ENCODE data around the gene DENND2C. TPM values are rescaled to one million over a fixed set of nuclear protein-coding genes. Genes with fewer than 3 reads are reported as not detected.
A peak's percentile ranks its signal among the peaks of the same experiment; 100 is the strongest.

The DENND2C gene
- total RNA-seq, 1 experiment from 2014 or later: 0.70 TPM

DNA sequence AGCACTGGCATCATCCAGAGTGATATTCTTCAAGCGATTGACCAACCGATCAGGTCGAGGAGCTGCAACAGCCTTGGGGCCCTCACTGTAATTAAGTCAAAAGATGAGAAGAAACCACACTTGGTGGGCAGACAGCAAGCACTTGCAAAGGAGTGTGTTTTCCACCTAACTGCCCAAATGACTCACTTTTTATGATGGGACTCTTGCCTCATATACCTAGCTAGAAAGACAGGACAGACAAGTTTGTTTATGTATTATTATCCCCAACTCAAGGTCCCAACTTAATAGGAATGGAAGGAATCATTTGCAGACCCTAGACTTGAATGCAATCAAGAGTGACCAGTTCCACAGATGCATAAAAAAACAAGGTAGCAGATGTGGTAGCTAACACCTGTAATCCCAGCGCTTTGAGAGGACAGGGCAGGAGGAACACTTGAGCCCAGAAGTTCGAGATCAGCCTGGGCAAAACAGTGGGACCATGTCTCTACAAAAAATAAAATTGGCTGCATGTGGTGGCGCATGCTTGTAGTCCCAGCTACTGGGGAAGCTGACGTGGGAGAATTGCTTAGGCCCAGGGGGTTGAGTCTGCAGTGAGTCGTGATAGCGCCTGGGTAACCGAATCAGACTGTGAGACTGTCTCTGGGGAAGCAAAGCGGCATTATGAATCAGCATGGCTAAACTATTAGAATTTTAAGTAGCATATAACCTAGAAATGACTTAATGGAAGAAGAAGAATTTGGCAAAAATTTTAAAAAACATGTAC lies 49.0 kb upstream of the DENND2C start:
- no TSS peak for BruUV-seq (replicated peaks)
- no peaks in the 10 kb centered on the region for H3K9me3 ChIP-seq (ENCODE audit: insufficient read depth, low read depth)
- H3K27me3 ChIP-seq (ENCODE audit: insufficient read depth, low read depth): no peaks in the 10 kb centered on the region
- intact Hi-C loops (cut with micrococcal nuclease; ENCODE audit: unreplicated experiment): no loop called here
- peaks cover 57% of the 10 kb centered on the region for H3K36me3 ChIP-seq (ENCODE audit: low read depth)
- H3K4me3 ChIP-seq: no peak overlapping the region
- peaks cover 16% of the 10 kb centered on the region for H4K20me1 ChIP-seq (ENCODE audit: insufficient read depth)
- peak in 1 of 2 experiments; percentile 85 for DNase-seq
- H2AFZ ChIP-seq: no peak overlapping the region
- H3F3A ChIP-seq (ENCODE audit: insufficient read depth, low read depth): peaks cover 58% of the 10 kb centered on the region
- H3K27ac ChIP-seq: peak overlapping the region; percentile 42
- H3K9me2 ChIP-seq (ENCODE audit: insufficient read depth): no peaks in the 10 kb centered on the region
- H3K79me2 ChIP-seq (ENCODE audit: low read depth): peaks cover 28% of the 10 kb centered on the region
- no peak for TF ChIP-seq EZH2 (IDR thresholded peaks at IDR 0.05; ENCODE audit: low read depth)
- TF ChIP-seq, protein P1, sequence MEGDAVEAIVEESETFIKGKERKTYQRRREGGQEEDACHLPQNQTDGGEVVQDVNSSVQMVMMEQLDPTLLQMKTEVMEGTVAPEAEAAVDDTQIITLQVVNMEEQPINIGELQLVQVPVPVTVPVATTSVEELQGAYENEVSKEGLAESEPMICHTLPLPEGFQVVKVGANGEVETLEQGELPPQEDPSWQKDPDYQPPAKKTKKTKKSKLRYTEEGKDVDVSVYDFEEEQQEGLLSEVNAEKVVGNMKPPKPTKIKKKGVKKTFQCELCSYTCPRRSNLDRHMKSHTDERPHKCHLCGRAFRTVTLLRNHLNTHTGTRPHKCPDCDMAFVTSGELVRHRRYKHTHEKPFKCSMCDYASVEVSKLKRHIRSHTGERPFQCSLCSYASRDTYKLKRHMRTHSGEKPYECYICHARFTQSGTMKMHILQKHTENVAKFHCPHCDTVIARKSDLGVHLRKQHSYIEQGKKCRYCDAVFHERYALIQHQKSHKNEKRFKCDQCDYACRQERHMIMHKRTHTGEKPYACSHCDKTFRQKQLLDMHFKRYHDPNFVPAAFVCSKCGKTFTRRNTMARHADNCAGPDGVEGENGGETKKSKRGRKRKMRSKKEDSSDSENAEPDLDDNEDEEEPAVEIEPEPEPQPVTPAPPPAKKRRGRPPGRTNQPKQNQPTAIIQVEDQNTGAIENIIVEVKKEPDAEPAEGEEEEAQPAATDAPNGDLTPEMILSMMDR (conservative IDR thresholded peaks at IDR 0.05): no peak
- H3K4me1 ChIP-seq (replicated peaks; ENCODE audit: insufficient read depth): peaks cover 45% of the 10 kb centered on the region
- ChIA-PET POLR2A (ENCODE audit: unreplicated experiment) (no interaction called here), CTCF (no interaction called here)
- peak overlapping the region; percentile 26 for H3K4me2 ChIP-seq

DNA sequence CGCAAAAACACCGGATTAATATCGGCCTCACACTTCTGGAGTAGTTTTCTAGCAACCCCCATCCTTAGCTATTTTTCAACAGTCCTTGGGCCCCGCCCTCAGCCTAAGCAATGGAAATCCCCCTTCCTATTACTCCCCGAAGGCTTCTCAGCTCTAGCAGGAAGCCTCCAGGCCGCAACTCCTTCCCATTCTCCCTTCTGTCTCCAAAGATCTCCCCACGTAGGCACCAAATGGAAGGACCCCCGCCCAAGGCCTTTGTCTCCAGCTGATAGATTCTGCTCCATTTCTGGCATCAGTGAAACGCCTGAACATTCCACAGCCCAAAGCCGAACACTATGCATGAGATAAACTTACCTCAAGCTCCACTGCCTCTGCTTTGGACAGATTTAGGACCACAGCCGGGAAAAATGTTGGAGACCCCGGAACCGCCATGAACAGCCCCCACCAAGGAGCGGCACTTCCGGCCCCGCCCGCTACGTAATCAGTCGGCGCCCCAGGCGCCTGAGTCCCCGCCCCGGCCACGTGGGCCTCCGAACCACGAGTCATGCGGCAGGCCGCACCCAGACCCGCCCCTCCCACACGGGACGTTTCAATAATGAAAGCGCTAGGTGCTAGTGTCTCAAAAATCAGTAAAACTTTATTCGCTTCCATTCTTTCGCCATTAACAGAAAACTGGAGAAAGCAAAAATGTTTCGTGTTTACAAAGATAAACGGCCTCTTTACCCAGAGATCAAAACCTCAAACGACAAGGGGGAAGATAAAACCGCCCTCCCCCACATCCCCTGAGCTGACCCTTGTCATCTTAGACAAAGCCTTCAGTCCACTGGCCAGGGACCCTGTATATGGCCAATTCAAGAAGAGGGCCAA lies 46.7 kb upstream of the DENND2C start, which contains the start of gene NRAS:
Gene NRAS (minus strand): TSS at position 468 of the 867 bp plus-strand sequence. CDS start 611 bp downstream, outside the sequence.
- peaks cover 61% of the 10 kb centered on the region for H3K36me3 ChIP-seq (ENCODE audit: low read depth)

DNA sequence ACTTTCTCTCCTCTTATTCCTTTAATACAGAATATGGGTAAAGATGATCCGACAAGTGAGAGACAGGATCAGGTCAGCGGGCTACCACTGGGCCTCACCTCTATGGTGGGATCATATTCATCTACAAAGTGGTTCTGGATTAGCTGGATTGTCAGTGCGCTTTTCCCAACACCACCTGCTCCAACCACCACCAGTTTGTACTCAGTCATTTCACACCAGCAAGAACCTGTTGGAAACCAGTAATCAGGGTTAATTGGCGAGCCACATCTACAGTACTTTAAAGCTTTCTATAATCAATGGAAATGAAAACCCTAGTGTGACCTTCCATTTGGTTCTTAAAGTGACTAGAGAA lies 46.1 kb upstream of the DENND2C start:
- H3K4me3 ChIP-seq: peak overlapping the region; percentile 82
- peaks cover 31% of the 10 kb centered on the region for H3K79me2 ChIP-seq (ENCODE audit: low read depth)
- H3K36me3 ChIP-seq (ENCODE audit: low read depth): peaks cover 55% of the 10 kb centered on the region
- no peaks in the 10 kb centered on the region for H3K9me2 ChIP-seq (ENCODE audit: insufficient read depth)
- H3K9me3 ChIP-seq (ENCODE audit: insufficient read depth, low read depth): no peaks in the 10 kb centered on the region
- peak overlapping the region; percentile 88 for H3K4me2 ChIP-seq
- no peaks in the 10 kb centered on the region for H3K27me3 ChIP-seq (ENCODE audit: insufficient read depth, low read depth)
- peaks cover 41% of the 10 kb centered on the region for H3F3A ChIP-seq (ENCODE audit: insufficient read depth, low read depth)
- H4K20me1 ChIP-seq (ENCODE audit: insufficient read depth): peaks cover 16% of the 10 kb centered on the region
- BruUV-seq (replicated peaks): TSS peak; percentile 29
- no peak for TF ChIP-seq EZH2 (IDR thresholded peaks at IDR 0.05; ENCODE audit: low read depth)
- TF ChIP-seq, protein P1 (conservative IDR thresholded peaks at IDR 0.05): no peak
- POLR2A ChIA-PET (ENCODE audit: unreplicated experiment): interaction anchor here (0.5 kb wide), 1 partner anchor 957 kb away, joined by 5 read pairs; no protein-coding TSS in a partner anchor
- H2AFZ ChIP-seq: peak overlapping the region; percentile 94
- DNase-seq: no peak
- peak overlapping the region; percentile 79 for H3K27ac ChIP-seq
- intact Hi-C loops (cut with micrococcal nuclease; ENCODE audit: unreplicated experiment): no loop called here
- CTCF ChIA-PET: interaction anchor here (0.9 kb wide), 1 partner anchor 369 kb away, joined by 3 read pairs; no protein-coding TSS in a partner anchor
- peaks cover 45% of the 10 kb centered on the region for H3K4me1 ChIP-seq (replicated peaks; ENCODE audit: insufficient read depth)

More for the DNA sequence above, 46.7 kb upstream of the DENND2C start, which contains the start of gene NRAS:
- peak; percentile 84 to 88 for DNase-seq
- no TSS peak for BruUV-seq (replicated peaks)
- H3K4me3 ChIP-seq: peak within 1 kb of the TSS; percentile 82
- peaks cover 47% of the 10 kb centered on the region for H3F3A ChIP-seq (ENCODE audit: insufficient read depth, low read depth)
- ChIA-PET CTCF (interaction anchor here (0.9 kb wide), 1 partner anchor 369 kb away, joined by 3 read pairs; no protein-coding TSS in a partner anchor), POLR2A (ENCODE audit: unreplicated experiment) (interaction anchor here (0.7 kb wide), 1 partner anchor 47 kb away, joined by 5 read pairs; the partner anchor contains the start of gene DENND2C)
- no peaks in the 10 kb centered on the region for H3K9me2 ChIP-seq (ENCODE audit: insufficient read depth)
- H3K4me2 ChIP-seq: peak within 1 kb of the TSS; percentile 88
- H3K27me3 ChIP-seq (ENCODE audit: insufficient read depth, low read depth): no peaks in the 10 kb centered on the region
- H3K79me2 ChIP-seq (ENCODE audit: low read depth): peaks cover 31% of the 10 kb centered on the region
- peak within 1 kb of the TSS; percentile 94 for H2AFZ ChIP-seq
- H3K27ac ChIP-seq: peak within 1 kb of the TSS; percentile 79
- no peak for TF ChIP-seq EZH2 (IDR thresholded peaks at IDR 0.05; ENCODE audit: low read depth)
- TF ChIP-seq, protein P1 (conservative IDR thresholded peaks at IDR 0.05): no peak
- H3K4me1 ChIP-seq (replicated peaks; ENCODE audit: insufficient read depth): peaks cover 45% of the 10 kb centered on the region
- intact Hi-C loops (cut with micrococcal nuclease; ENCODE audit: unreplicated experiment): no loop called here
- peaks cover 16% of the 10 kb centered on the region for H4K20me1 ChIP-seq (ENCODE audit: insufficient read depth)
- H3K9me3 ChIP-seq (ENCODE audit: insufficient read depth, low read depth): no peaks in the 10 kb centered on the region

All from PC-9 (cell line).